ENCODE measurements around the gene CREB3L2.
"Not testable (repeated sequence)": the region's sequence is repeated elsewhere in the genome, so short reads cannot be mapped to it uniquely, and the experiment has no call there.

The CREB3L2 gene

DNA sequence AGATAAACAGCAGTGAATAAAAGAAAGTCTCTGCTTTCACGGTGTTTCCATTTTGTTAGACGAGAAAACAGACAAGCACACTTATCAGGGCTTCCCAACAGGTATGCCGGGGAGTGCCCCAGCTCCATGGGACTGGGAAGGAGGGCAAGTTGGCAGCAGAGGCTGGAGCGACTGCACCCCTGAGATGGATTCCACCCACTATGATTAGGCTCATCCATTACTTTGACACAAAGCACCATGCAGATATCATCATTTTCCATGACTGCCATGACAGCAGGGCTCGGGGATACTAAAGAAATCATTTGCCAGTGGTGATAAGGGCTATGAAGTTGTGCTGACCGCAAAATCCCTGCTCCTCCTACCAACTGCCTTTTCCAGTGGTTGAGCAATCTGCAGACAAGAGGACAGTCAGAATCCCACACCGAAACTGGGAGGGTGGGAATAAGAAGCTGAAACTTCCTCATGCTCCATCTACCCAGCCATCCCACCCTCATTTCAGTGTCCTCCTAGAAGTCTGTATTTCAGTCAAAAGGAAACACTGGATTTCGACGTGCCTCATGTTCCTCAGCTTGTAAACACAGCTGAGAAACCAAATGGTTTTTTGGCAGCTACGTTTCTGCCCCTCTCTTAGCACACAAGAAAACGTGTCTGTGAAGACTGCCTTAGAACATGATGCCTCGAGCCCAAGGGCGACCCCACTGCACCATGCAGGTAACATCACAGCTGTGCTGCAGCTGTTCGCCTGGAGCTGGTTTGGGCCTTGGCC is 15.5 kb downstream of the CREB3L2 start:
- DNase-seq = no peak

DNA sequence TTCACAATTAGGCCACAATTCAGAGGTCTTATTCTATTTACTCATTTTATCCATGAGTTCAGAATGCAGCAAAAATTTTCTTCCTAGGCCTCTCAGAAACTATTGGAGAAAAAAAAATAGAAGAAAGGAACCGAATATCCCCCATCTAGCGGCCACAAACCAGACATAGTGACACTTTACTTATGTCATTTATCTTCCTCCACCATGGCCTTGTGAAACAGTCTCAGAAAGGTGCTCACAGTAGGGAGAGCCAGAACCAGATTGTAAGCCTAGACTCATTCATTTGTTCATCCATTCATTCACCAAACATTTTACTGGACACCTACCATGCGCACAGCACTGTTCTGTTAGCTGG is 16.0 kb downstream of the CREB3L2 start:
- DNase-seq = no peak

- DNase-seq = no peak
Measured at GRCh38 chr7:137985253-137985896, 16.5 kb downstream of the CREB3L2 start.

GRCh38 chr7:137984181-137985041 is 17.5 kb downstream of the CREB3L2 start:
- no peak for DNase-seq

DNA sequence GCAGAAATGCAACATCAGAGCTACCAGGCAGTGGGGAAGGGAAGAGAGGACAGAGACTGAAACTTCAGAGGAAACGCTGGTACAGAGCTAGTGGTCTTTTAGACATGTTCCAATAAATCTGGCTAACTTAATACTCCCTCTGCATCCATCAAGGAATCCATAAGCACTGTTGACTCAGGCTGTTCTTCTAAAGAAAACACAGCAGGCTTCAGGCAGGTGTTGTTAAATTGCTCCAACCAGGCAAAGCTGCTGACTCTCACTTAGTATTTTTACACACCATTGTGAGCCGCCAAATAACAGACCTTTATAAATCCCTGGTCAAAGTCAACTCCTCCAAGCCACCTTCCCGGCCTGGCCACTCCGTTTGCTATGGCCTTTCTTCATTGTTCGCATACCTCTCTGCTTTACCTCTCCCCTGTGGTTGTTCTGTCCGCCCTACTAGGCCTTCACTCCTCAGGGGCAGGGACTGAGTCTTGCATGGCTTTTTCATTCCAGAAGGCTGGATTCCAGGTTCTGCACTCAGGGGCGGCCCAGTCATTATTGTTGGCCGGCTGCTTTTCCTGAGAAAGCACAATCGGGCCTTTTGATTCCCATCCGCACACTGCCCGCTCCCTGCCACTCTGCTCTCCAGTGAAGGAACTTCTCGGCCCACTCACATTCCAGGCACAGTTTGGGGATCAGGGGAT is 18.4 kb downstream of the CREB3L2 start:
- no peak for DNase-seq

- DNase-seq = not testable (repeated sequence)
Measured at GRCh38 chr7:137982394-137982793, 19.5 kb downstream of the CREB3L2 start.

GRCh38 chr7:137981668-137982067 is 20.2 kb downstream of the CREB3L2 start:
- DNase-seq = no peak

DNA sequence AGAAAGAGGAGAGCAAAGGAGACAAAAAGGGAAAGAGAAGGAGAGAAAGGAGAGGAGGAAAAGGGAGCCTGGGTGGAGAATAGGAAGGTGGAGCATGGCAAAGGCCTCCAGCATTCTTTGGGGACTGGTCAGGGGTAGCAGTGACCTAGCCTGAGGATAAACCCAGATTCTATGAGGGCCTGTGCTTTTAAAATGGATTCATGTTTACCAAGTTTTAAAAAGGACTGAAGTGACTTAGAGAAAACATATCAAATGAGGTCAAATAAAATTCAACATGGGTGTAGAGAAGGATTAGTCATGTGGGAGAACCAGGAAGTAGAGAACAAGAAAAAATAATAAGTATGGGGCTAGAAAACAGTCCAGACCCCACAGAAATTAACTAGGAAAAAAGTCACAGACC is 20.7 kb downstream of the CREB3L2 start:
- DNase-seq = no peak

DNA sequence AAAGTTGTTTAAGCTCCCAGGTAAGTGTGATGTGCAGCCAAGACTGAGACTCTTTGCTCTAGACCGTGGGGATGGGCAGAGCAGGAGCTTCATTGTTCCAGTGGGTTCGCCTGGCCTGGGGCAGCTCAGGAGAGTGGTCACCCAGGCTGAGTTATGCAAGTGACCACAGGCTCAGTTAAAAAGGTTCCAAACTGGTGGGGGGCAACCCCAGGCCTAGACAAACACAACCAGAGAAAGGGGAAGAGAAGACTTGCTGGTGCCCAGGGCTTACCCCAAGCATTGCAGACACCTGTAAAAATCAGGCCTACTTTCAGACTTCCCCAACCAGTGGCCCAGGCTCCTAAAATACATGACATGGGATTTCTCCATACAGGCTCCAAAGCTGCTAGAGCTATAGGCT is 21.6 kb downstream of the CREB3L2 start:
- no peak for DNase-seq

DNA sequence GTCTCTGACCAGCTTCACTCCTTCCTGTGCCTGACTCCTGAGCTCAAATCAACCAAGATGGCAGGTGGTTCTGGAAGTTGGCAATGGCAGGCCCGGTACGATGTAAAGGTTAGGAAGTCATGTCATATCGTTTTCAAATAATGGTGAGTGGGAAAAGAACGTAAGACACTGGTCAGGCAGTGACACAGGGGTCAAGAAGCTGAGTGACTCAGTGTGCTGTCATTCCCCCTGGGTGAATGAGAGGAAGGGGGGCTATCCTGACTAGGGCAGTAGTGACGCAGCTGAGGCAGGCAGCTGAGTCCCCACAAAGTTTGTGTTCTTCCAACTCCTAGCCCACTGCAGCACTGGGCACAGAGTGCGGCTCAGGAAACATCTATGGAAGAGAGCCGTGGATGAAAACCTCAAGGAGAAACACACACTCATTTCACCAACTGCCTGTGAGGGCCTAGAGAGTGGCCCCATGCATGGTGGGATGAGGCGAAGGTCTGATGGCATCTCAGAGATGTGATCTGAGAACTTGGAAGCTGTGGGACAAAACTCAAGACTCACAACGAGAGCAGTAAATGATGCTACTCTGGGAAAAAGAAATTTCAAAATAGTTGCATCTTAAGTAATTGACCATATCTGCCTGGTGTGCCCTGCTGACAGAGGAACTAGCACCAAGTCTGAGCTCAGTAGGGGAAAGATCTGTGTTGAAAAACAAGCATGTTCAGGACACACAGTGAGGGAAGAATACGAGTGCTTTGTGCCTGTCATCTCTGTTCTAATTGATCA is 23.2 kb downstream of the CREB3L2 start:
- DNase-seq = no peak

GRCh38 chr7:137977173-137977572 is 24.7 kb downstream of the CREB3L2 start:
- no peak for DNase-seq

- no peak for DNase-seq
Measured at GRCh38 chr7:137976696-137977095, 25.2 kb downstream of the CREB3L2 start.

DNA sequence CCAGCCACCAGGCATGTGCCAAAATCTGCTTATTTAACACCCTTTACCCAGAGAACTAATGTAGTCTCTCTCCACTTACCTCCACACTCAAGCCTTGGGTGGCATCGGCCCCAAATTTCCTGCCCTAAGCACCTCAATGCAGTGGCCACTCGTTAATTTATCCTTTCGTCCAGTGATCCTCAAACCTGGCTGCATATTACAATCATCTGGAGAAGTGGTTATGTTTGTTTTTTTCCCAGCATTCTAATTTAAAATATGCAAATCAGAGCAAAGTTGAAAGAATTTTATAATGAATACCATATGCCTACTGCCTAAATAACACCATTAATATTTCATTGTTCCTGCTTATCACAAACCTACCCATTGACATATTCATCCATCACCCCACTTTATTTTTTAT is 25.7 kb downstream of the CREB3L2 start:
- no peak for DNase-seq

DNA sequence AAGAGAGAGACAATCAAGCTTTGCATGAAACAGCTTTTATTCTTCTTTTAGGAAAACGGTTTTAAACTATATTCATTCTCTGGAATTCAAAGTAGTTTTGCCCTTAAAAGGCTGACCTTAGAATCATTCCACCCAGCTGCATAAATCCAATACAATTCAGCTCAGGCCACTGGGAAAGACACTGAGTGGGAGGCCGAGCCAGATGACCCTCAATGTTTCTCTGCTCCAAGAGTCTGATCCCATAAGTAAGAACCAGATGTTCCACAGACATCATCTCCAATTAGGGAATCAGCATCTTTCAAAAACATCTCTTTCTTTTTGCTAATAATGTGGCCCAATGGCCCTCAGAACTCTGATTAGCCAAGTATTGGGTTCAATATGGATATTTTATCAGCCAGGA is 26.1 kb downstream of the CREB3L2 start:
- DNase-seq = no peak

DNA sequence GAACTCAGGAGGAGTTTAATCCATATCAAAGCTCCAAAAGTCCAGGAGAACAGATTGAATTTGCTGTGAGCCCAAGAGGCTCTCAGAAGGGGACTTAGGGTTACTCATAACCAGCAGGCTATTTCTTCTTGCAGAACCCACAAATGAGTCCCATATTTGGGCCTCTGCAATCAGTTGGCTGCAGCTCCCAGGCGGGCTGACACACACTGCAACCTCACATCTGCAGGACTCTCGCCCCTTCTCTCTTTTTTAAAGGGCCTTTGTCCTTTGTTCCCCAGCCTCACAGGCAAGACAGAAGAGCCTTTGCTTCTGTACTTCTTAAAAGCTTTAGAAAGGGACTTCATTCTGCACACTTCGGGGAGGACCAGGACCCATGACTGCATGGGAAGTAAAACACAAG is 26.7 kb downstream of the CREB3L2 start:
- DNase-seq = no peak

DNA sequence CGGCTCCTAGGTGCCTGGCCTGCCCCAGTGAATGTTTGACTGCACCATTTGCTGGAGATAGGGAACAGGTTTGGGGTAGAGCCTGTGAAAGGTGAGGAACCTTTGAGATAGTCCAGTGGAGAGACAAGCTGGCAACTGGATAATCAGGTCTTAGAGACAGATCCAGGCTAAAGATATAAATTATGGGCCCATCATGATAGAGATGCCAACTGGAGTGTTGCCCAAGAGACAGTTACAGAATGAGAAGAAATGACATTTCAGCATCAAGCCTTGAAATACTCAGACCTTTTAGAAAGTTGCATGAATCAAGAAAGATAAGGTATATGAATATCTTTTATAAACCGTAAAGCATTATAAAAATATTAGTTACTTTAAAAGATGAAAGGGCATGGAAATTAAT is 27.1 kb downstream of the CREB3L2 start:
- DNase-seq = no peak

DNA sequence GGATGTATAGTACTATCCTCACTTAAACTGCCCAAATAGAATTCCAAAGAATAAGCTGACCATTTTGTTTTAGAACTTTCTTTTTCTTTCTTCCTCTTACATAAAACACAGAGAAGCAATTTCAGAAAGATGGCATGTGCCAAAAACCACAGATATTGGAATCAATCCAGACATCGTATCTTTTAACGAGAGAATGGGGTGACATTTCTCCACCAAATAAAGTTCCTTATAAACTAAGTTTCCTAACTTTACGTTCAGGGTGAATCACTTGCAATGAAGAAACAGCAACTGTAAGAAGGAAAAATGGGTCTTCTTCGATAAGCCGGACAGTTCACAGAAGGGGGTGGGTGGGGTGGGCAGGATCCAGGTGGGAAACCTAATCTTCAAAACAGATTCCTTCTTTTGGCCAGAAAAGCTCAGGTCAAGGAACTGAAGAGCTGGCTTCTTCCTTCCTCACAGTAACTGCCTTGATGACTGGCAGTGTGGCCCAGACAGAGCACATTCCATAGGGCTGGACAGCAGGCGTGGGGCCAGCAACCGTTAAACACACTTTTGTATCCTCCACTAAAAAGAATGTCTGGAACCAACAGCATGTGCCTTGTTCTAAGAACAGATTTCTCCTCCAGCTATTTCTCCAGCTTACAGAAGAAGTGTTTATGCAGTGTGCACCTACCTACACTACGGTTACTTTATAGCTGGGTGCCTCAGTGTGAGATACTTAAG is 31.5 kb downstream of the CREB3L2 start:
- no peak for DNase-seq

DNA sequence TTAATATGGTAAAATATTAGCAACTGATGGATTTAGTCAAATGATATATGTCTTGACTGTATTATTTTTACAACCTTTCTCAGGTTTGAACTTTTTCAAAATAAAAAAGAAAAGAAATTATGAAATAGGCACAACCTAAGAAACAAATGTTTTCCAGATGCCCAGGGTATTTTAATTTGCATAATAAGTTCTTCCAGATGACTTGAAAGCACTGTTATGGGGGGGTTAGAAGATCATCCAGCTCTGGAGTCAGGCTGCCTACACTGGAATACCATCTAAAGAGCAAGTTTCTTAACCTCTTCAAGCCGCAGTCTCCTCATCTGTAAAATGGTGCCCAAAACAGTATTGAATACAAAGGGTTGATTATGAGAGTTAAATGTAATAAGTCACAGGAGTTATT is 32.1 kb downstream of the CREB3L2 start:
- DNase-seq = no peak

DNA sequence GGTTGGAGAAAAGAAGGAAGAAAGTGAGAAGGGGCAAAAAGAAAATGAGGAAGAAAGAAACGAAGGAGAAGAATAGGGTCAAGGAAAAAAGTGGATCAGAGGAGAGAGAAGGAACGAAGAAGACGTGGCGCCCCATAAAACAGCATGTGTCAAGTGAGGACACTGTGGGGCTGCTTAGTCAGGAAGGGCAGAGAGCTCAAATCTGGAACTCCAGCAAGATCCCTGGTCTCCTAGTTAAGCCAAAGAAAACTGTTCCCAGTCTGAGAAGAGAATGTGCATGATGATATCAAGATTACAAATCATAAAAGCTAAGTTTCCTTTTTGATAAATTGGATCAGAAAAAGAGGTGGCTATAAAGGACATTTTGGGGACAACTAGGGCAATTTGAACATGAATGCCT is 33.0 kb downstream of the CREB3L2 start:
- no peak for DNase-seq

GRCh38 chr7:137968339-137968738 is 33.5 kb downstream of the CREB3L2 start:
- DNase-seq = not testable (repeated sequence)

- no peak for DNase-seq
Measured at GRCh38 chr7:137967143-137968018, 34.5 kb downstream of the CREB3L2 start.

Measured in NCI-H526 (cell line).